Measurements from ENCODE around the gene FGF22. TPM values are rescaled to one million over a fixed set of nuclear protein-coding genes. Genes with fewer than 3 reads are reported as not detected.
A peak's percentile ranks its signal among the peaks of the same experiment; 100 is the strongest.

The FGF22 gene
- total and polyA plus RNA-seq, 10 of the 15 experiments (the other 5 are each of a cell fraction or from before 2014, with no cell fraction given): 0.05 TPM; not detected in 9

GRCh38 chr19:674282-675151 is 34.8 kb downstream of the FGF22 start (continued):
- TF ChIP-seq TCF3 (IDR thresholded peaks at IDR 0.05; ENCODE audit: borderline replicate concordance, insufficient read depth, low read depth, low read length) (no peak), ASH2L (IDR thresholded peaks at IDR 0.05; ENCODE audit: borderline replicate concordance, low read depth) (no peak), STAT1 (conservative IDR thresholded peaks at IDR 0.05) (no peak), ATF7 (IDR thresholded peaks at IDR 0.05; ENCODE audit: low read depth) (no peak), NR2C1 (IDR thresholded peaks at IDR 0.05) (0 out of 2 replicates have a peak, but pooled peaks have one; percentile 11), ZBTB11 (CRISPR knock-in tag; IDR thresholded peaks at IDR 0.05) (no peak), HCFC1 (IDR thresholded peaks at IDR 0.05; ENCODE audit: low read length) (no peak), ZBED1 (IDR thresholded peaks at IDR 0.05; ENCODE audit: borderline replicate concordance) (peak; percentile 34; the same call in 1 of the 2 replicates), ETV6 (conservative IDR thresholded peaks at IDR 0.05 in 1 of 2, IDR thresholded peaks at IDR 0.05 in 1 of 2; ENCODE audit: borderline replicate concordance in 1 of 2, low read depth in 1 of 2) (no peak), SREBF1 (IDR thresholded peaks at IDR 0.05; ENCODE audit: low read length) (no peak), ZZZ3 (IDR thresholded peaks at IDR 0.05; ENCODE audit: control insufficient read depth, insufficient read length, low read depth) (no peak), SREBF2 (IDR thresholded peaks at IDR 0.05; ENCODE audit: low read length) (no peak), LARP7 (IDR thresholded peaks at IDR 0.05) (no peak), GATAD2B (conservative IDR thresholded peaks at IDR 0.05; ENCODE audit: low read depth) (peak; percentile 19; the same call in 1 of the 2 replicates), EED (IDR thresholded peaks at IDR 0.05; ENCODE audit: low read depth) (peak; percentile 83), RBBP5 (conservative IDR thresholded peaks at IDR 0.05) (no peak), RELA (IDR thresholded peaks at IDR 0.05; ENCODE audit: borderline replicate concordance, partially characterized antibody) (peak; percentile 88)

Measured in GM12878 (cell line).